MG63 (cell line): Measurements from ENCODE around the gene DONSON. TPM values are rescaled to one million over a fixed set of nuclear protein-coding genes. Genes with fewer than 3 reads are reported as not detected.

Source experiments
- total RNA-seq: library from RNA; depleted of rRNA; stranded (reverse); fragments of >200 nt; shearing (Covaris generic); gene quantifications from 2 replicates; pipeline ENCODE4 v1.2.3, GENCODE V29; 2014; ENCODE audit warnings: low replicate concordance; rRNA removed

DONSON gene
- total RNA-seq, 1 experiment from 2014 or later, result 32.0 TPM

Other genes starting within 250 kb of the DONSON start
- gene IFNGR2, start 185.3 kb downstream of the DONSON start, total RNA-seq, result 63.6 and 66.8 TPM in 2 replicates
- 14.3 and 16.3 TPM in 2 replicates for gene TMEM50B, start 108.7 kb downstream of the DONSON start, total RNA-seq
- 0.72 and 1.1 TPM in 2 replicates for gene DNAJC28, start 97.0 kb downstream of the DONSON start, total RNA-seq
- gene GART, start 46.6 kb downstream of the DONSON start, total RNA-seq, result 52.3 and 55.3 TPM in 2 replicates
- 83.7 and 124 TPM in 2 replicates for gene SON, start 45.6 kb downstream of the DONSON start, total RNA-seq
- 7.8 and 126 TPM in 2 replicates for gene CRYZL1, start 53.1 kb upstream of the DONSON start, total RNA-seq
- 7.7 and 10.5 TPM in 2 replicates for gene ITSN1, start 53.8 kb upstream of the DONSON start, total RNA-seq